ENCODE results near the gene SERPING1.

The SERPING1 gene

DNA sequence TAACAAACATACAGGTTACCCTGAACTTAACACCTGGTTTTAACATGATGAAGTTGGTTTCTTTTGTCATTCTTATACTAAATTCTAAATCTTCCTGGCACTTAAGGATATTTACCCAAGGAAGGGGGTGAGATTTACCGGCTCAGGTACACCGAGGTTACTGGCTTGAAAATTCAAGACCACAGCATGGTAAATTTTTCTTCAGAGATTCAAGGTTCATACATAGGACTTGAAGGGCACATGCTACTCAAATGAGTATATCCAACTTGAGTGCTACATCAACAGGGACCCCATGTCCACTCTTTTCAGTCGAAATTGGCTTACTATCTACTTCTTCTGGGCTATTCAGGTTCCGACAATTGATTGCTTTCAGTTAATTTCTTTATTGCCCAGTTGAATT is 12.7 kb downstream of the SERPING1 start:
- DNase-seq (ENCODE audit: low read depth in 1 of 2, low spot score in 1 of 2), result no peak
- Histone ChIP-seq H3K27ac (replicated peaks) (no peak overlapping the region), H3K27me3 (ENCODE audit: insufficient read depth, poor library complexity, severe bottlenecking) (no peaks in the 10 kb centered on the region), H3K4me3 (replicated peaks; ENCODE audit: insufficient read depth, low read length) (no peak overlapping the region)
- TF ChIP-seq, protein P1, sequence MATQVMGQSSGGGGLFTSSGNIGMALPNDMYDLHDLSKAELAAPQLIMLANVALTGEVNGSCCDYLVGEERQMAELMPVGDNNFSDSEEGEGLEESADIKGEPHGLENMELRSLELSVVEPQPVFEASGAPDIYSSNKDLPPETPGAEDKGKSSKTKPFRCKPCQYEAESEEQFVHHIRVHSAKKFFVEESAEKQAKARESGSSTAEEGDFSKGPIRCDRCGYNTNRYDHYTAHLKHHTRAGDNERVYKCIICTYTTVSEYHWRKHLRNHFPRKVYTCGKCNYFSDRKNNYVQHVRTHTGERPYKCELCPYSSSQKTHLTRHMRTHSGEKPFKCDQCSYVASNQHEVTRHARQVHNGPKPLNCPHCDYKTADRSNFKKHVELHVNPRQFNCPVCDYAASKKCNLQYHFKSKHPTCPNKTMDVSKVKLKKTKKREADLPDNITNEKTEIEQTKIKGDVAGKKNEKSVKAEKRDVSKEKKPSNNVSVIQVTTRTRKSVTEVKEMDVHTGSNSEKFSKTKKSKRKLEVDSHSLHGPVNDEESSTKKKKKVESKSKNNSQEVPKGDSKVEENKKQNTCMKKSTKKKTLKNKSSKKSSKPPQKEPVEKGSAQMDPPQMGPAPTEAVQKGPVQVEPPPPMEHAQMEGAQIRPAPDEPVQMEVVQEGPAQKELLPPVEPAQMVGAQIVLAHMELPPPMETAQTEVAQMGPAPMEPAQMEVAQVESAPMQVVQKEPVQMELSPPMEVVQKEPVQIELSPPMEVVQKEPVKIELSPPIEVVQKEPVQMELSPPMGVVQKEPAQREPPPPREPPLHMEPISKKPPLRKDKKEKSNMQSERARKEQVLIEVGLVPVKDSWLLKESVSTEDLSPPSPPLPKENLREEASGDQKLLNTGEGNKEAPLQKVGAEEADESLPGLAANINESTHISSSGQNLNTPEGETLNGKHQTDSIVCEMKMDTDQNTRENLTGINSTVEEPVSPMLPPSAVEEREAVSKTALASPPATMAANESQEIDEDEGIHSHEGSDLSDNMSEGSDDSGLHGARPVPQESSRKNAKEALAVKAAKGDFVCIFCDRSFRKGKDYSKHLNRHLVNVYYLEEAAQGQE (IDR thresholded peaks at IDR 0.05; ENCODE audit: insufficient replicate concordance, low read depth), result no peak
- TF ChIP-seq, protein P2, sequence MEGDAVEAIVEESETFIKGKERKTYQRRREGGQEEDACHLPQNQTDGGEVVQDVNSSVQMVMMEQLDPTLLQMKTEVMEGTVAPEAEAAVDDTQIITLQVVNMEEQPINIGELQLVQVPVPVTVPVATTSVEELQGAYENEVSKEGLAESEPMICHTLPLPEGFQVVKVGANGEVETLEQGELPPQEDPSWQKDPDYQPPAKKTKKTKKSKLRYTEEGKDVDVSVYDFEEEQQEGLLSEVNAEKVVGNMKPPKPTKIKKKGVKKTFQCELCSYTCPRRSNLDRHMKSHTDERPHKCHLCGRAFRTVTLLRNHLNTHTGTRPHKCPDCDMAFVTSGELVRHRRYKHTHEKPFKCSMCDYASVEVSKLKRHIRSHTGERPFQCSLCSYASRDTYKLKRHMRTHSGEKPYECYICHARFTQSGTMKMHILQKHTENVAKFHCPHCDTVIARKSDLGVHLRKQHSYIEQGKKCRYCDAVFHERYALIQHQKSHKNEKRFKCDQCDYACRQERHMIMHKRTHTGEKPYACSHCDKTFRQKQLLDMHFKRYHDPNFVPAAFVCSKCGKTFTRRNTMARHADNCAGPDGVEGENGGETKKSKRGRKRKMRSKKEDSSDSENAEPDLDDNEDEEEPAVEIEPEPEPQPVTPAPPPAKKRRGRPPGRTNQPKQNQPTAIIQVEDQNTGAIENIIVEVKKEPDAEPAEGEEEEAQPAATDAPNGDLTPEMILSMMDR (IDR thresholded peaks at IDR 0.05; ENCODE audit: insufficient read depth, low read length), result no peak
- TF ChIP-seq GABPA (IDR thresholded peaks at IDR 0.05; ENCODE audit: low read depth) (no peak), SPI1 (IDR thresholded peaks at IDR 0.05; ENCODE audit: borderline replicate concordance, low read depth) (no peak), POLR2AphosphoS5 (IDR thresholded peaks at IDR 0.05; ENCODE audit: low read depth) (no peak)

DNA sequence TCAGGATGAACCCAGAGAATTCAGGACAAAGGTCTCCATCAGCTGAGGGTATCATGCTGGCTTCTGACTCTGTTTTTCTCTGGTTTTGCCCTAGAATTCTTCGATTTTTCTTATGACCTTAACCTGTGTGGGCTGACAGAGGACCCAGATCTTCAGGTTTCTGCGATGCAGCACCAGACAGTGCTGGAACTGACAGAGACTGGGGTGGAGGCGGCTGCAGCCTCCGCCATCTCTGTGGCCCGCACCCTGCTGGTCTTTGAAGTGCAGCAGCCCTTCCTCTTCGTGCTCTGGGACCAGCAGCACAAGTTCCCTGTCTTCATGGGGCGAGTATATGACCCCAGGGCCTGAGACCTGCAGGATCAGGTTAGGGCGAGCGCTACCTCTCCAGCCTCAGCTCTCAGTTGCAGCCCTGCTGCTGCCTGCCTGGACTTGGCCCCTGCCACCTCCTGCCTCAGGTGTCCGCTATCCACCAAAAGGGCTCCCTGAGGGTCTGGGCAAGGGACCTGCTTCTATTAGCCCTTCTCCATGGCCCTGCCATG is 16.8 kb downstream of the SERPING1 start:
- DNase-seq (ENCODE audit: low read depth in 1 of 2, low spot score in 1 of 2), result no peak
- Histone ChIP-seq H3K27me3 (ENCODE audit: insufficient read depth, poor library complexity, severe bottlenecking) (no peaks in the 10 kb centered on the region), H3K27ac (replicated peaks) (no peak overlapping the region), H3K4me3 (replicated peaks; ENCODE audit: insufficient read depth, low read length) (no peak overlapping the region)
- TF ChIP-seq, protein P1 (IDR thresholded peaks at IDR 0.05; ENCODE audit: insufficient replicate concordance, low read depth), result no peak
- TF ChIP-seq POLR2AphosphoS5 (IDR thresholded peaks at IDR 0.05; ENCODE audit: low read depth) (no peak), GABPA (IDR thresholded peaks at IDR 0.05; ENCODE audit: low read depth) (no peak), SPI1 (IDR thresholded peaks at IDR 0.05; ENCODE audit: borderline replicate concordance, low read depth) (no peak)
- TF ChIP-seq, protein P2 (IDR thresholded peaks at IDR 0.05; ENCODE audit: insufficient read depth, low read length), result no peak

DNA sequence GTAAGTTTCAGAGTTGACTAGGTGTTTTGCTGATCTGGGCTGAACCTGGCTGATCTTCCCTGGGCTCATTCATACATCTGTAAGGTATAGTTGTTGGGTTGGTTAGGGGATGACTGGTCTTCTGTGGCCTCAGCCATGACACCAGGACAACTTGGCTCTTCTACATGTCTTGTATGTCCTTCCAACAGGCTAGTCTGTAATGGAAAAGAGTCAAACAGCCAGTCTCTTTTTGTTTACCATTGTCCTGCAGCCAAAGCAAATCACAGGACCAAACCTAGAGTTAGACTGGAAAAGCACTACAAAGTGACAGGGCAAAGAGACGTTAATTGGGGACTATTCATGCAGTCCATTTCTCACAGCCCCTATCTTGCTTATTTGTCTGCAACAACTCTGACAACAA is 17.8 kb downstream of the SERPING1 start:
- DNase-seq (ENCODE audit: low read depth in 1 of 2, low spot score in 1 of 2), result no peak
- H3K27me3 ChIP-seq (ENCODE audit: insufficient read depth, poor library complexity, severe bottlenecking), result no peaks in the 10 kb centered on the region
- TF ChIP-seq GABPA (IDR thresholded peaks at IDR 0.05; ENCODE audit: low read depth) (no peak), POLR2AphosphoS5 (IDR thresholded peaks at IDR 0.05; ENCODE audit: low read depth) (no peak), SPI1 (IDR thresholded peaks at IDR 0.05; ENCODE audit: borderline replicate concordance, low read depth) (no peak)
- TF ChIP-seq, protein P2 (IDR thresholded peaks at IDR 0.05; ENCODE audit: insufficient read depth, low read length), result no peak
- TF ChIP-seq, protein P1 (IDR thresholded peaks at IDR 0.05; ENCODE audit: insufficient replicate concordance, low read depth), result no peak
- no peak overlapping the region for H3K27ac ChIP-seq (replicated peaks)
- no peak overlapping the region for H3K4me3 ChIP-seq (replicated peaks; ENCODE audit: insufficient read depth, low read length)

Data from HL-60 (cell line).